ENCODE measurements around the gene RBFOX2.

Gene RBFOX2

GRCh38 chr22:36010882-36011281, 17.7 kb downstream of the RBFOX2 start:
- no peak for TF ChIP-seq CTCF (IDR thresholded peaks at IDR 0.05; ENCODE audit: insufficient read depth, low read length, poor library complexity, severe bottlenecking)
- Histone ChIP-seq H3K4me3 (replicated peaks; ENCODE audit: low read depth, low read length) (no peak overlapping the region), H3K27me3 (replicated peaks; ENCODE audit: control insufficient read depth, insufficient read depth, low read length) (no peaks in the 10 kb centered on the region; the same call in 1 of the 2 replicates), H3K36me3 (ENCODE audit: control insufficient read depth, insufficient read depth, low read length) (no peaks in the 10 kb centered on the region)
- no peak for DNase-seq (ENCODE audit: extremely low read depth, insufficient read length)

- no peaks in the 10 kb centered on the region for H3K36me3 ChIP-seq (ENCODE audit: control insufficient read depth, insufficient read depth, low read length)
- DNase-seq (ENCODE audit: extremely low read depth, insufficient read length), result no peak
These were observed 18.5 kb downstream of the RBFOX2 start for GRCh38 chr22:36010090-36010489.

GRCh38 chr22:36009085-36009484, 19.5 kb downstream of the RBFOX2 start:
- DNase-seq (ENCODE audit: extremely low read depth, insufficient read length), result no peak
- H3K36me3 ChIP-seq (ENCODE audit: control insufficient read depth, insufficient read depth, low read length), result no peaks in the 10 kb centered on the region

More at GRCh38 chr22:36010090-36010489, 18.5 kb downstream of the RBFOX2 start:
- Histone ChIP-seq H3K27me3 (replicated peaks; ENCODE audit: control insufficient read depth, insufficient read depth, low read length) (no peaks in the 10 kb centered on the region; the same call in 1 of the 2 replicates), H3K4me3 (replicated peaks; ENCODE audit: low read depth, low read length) (no peak overlapping the region)
- no peak for TF ChIP-seq CTCF (IDR thresholded peaks at IDR 0.05; ENCODE audit: insufficient read depth, low read length, poor library complexity, severe bottlenecking)

GRCh38 chr22:36008565-36008964, 20.1 kb downstream of the RBFOX2 start:
- DNase-seq (ENCODE audit: extremely low read depth, insufficient read length), result no peak
- Histone ChIP-seq H3K4me3 (replicated peaks; ENCODE audit: low read depth, low read length) (no peak overlapping the region), H3K36me3 (ENCODE audit: control insufficient read depth, insufficient read depth, low read length) (no peaks in the 10 kb centered on the region), H3K27me3 (replicated peaks; ENCODE audit: control insufficient read depth, insufficient read depth, low read length) (no peaks in the 10 kb centered on the region; the same call in 1 of the 2 replicates)
- TF ChIP-seq CTCF (IDR thresholded peaks at IDR 0.05; ENCODE audit: insufficient read depth, low read length, poor library complexity, severe bottlenecking), result no peak

More at GRCh38 chr22:36009085-36009484, 19.5 kb downstream of the RBFOX2 start:
- no peaks in the 10 kb centered on the region; the same call in 1 of the 2 replicates for H3K27me3 ChIP-seq (replicated peaks; ENCODE audit: control insufficient read depth, insufficient read depth, low read length)
- no peak overlapping the region for H3K4me3 ChIP-seq (replicated peaks; ENCODE audit: low read depth, low read length)
- no peak for TF ChIP-seq CTCF (IDR thresholded peaks at IDR 0.05; ENCODE audit: insufficient read depth, low read length, poor library complexity, severe bottlenecking)

- Histone ChIP-seq H3K4me3 (replicated peaks; ENCODE audit: low read depth, low read length) (no peak overlapping the region), H3K36me3 (ENCODE audit: control insufficient read depth, insufficient read depth, low read length) (no peaks in the 10 kb centered on the region), H3K27me3 (replicated peaks; ENCODE audit: control insufficient read depth, insufficient read depth, low read length) (no peaks in the 10 kb centered on the region; the same call in 1 of the 2 replicates)
- TF ChIP-seq CTCF (IDR thresholded peaks at IDR 0.05; ENCODE audit: insufficient read depth, low read length, poor library complexity, severe bottlenecking), result no peak
- no peak for DNase-seq (ENCODE audit: extremely low read depth, insufficient read length)
These were observed 20.5 kb downstream of the RBFOX2 start for GRCh38 chr22:36008131-36008530.
